ENCODE measurements around the gene SLC22A23.

DNA sequence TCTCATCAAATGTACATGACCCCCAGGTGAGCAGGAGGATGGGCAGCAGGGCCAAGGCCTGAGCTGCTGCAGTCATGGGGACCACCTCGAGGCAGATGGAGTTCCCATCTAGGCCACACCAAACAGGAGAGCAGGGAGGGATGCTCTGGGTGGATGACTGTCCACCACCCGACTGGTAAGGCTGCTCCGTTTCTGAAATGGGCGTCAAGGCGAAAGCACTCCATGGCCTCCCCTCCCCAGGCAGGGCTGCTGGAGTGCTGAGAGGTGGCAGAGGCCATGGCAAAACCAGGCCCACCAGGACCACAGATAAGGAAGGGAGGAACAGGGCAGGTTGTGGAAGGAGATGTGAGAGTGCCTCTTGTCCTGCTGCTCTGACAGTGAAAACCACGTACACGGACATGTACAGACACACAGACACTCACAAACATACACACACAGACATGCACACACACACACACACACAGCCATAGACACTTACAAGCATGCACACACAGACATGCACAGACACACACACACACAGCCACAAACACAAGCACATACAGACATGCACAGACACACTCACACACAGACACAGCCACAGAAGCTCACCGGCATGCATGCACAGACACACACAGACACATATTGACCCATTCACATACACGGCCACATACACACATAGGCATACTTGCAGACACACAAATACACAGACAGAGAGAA, 104.9 kb downstream of the SLC22A23 start:
- TF ChIP-seq, protein P1, sequence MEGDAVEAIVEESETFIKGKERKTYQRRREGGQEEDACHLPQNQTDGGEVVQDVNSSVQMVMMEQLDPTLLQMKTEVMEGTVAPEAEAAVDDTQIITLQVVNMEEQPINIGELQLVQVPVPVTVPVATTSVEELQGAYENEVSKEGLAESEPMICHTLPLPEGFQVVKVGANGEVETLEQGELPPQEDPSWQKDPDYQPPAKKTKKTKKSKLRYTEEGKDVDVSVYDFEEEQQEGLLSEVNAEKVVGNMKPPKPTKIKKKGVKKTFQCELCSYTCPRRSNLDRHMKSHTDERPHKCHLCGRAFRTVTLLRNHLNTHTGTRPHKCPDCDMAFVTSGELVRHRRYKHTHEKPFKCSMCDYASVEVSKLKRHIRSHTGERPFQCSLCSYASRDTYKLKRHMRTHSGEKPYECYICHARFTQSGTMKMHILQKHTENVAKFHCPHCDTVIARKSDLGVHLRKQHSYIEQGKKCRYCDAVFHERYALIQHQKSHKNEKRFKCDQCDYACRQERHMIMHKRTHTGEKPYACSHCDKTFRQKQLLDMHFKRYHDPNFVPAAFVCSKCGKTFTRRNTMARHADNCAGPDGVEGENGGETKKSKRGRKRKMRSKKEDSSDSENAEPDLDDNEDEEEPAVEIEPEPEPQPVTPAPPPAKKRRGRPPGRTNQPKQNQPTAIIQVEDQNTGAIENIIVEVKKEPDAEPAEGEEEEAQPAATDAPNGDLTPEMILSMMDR (IDR thresholded peaks at IDR 0.05), result no peak
- TF ChIP-seq SMAD3 (CRISPR knock-in tag; IDR thresholded peaks at IDR 0.05; ENCODE audit: borderline replicate concordance) (no peak), ESRRA (CRISPR knock-in tag; IDR thresholded peaks at IDR 0.05; ENCODE audit: borderline replicate concordance) (no peak), CREM (CRISPR knock-in tag; IDR thresholded peaks at IDR 0.05) (no peak)
- TF ChIP-seq, protein P2, sequence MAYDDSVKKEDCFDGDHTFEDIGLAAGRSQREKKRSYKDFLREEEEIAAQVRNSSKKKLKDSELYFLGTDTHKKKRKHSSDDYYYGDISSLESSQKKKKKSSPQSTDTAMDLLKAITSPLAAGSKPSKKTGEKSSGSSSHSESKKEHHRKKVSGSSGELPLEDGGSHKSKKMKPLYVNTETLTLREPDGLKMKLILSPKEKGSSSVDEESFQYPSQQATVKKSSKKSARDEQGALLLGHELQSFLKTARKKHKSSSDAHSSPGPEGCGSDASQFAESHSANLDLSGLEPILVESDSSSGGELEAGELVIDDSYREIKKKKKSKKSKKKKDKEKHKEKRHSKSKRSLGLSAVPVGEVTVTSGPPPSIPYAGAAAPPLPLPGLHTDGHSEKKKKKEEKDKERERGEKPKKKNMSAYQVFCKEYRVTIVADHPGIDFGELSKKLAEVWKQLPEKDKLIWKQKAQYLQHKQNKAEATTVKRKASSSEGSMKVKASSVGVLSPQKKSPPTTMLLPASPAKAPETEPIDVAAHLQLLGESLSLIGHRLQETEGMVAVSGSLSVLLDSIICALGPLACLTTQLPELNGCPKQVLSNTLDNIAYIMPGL (CRISPR knock-in tag; IDR thresholded peaks at IDR 0.05), result no peak
